ENCODE results near the gene H1-8. TPM values are rescaled to one million over a fixed set of nuclear protein-coding genes. Genes with fewer than 3 reads are reported as not detected.

Gene H1-8
- total and polyA plus RNA-seq, 9 donors, result 0.27 TPM; not detected in 8

DNA sequence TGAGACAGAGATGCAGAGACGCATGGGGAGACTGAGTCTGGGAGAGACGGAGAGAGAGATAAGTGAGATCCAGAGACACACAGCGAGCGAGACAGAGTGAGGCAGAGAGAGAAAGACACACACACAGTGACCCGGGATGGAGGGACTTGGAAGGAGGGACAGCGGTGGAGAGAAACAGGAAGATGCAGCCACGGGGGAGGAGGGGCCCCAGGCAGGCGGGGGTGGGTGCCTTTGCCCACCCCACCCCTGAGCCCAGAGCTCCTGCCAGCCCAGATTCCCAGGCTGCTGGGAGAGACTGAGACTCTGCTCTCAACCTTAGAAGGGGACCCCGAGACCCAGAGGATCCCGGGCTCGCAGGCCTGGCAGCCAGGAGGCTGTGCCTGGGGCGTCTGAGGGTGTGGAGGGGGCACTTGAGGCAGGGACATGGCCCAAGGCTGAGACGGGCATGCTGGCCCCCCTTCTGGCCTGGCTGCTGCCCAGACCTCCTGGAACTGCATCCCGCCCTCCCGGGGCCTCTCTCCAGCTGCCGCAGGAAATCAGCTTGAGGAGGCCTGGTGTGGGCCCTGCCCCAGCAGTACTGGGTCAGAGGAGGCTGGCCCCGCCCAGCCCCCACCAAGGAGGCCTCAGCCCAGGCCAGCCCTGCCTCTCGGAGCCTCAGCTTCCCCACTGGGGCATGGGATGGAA lies 18.1 kb downstream of the H1-8 start:
- WGBS, 3 donors, result 11 to 14% (median 11%) methylated on average over 17 to 18 of the region's 18 CpGs
- H3K4me3 ChIP-seq, result peak overlapping the region; percentile 8
- no peaks in the 10 kb centered on the region for H3K9me3 ChIP-seq
- no peaks in the 10 kb centered on the region for H3K36me3 ChIP-seq
- no peak for TF ChIP-seq EP300 (IDR thresholded peaks at IDR 0.05)
- no peak for TF ChIP-seq POLR2A (IDR thresholded peaks at IDR 0.05)
- TF ChIP-seq, protein P1, sequence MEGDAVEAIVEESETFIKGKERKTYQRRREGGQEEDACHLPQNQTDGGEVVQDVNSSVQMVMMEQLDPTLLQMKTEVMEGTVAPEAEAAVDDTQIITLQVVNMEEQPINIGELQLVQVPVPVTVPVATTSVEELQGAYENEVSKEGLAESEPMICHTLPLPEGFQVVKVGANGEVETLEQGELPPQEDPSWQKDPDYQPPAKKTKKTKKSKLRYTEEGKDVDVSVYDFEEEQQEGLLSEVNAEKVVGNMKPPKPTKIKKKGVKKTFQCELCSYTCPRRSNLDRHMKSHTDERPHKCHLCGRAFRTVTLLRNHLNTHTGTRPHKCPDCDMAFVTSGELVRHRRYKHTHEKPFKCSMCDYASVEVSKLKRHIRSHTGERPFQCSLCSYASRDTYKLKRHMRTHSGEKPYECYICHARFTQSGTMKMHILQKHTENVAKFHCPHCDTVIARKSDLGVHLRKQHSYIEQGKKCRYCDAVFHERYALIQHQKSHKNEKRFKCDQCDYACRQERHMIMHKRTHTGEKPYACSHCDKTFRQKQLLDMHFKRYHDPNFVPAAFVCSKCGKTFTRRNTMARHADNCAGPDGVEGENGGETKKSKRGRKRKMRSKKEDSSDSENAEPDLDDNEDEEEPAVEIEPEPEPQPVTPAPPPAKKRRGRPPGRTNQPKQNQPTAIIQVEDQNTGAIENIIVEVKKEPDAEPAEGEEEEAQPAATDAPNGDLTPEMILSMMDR (IDR thresholded peaks at IDR 0.05), result no peak
- H3K27me3 ChIP-seq, result no peaks in the 10 kb centered on the region
- intact Hi-C loops (cut with DNase I), result loop anchor here in 2 of 4 donors (5.0 to 10.0 kb wide), 3 partner anchors 36 to 69 kb away; no protein-coding TSS in a partner anchor
- DNase-seq, result peak; percentile 91 to 95 (median 92)
- peak overlapping the region; percentile 82 to 92 for H3K27ac ChIP-seq
- peaks cover 15% of the 10 kb centered on the region for H3K4me1 ChIP-seq (ENCODE audit: insufficient read depth)

DNA sequence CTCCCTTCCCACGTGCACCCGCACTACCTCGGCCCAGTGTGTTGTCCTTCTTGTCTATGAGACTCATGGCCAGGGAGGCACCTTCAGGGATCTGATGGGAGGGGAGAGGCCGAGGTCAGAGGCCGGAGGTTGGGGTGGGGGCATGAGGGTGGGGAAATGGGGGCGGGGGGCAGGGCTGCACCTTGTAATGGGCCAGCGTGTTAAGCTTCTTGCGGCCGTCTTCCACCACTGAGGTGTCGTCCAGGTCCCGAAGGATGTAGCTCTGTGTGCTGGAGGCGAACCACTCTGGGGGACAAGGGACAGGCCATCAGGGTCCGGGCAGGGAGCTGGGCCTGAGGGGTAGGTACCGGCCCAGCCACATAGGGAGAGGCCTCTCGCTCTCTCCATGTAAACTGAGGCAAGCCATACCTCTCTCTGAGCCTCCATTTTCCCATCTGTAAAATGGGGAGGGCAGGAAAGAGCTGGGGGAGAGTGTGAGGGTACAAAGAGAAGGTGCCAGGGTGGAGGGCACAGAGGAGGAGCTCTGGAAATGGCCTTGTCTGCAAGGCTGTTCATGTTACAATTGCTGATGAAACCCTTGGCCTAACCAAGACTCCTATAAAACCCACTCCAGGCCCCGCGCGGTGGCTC lies 18.8 kb downstream of the H1-8 start:
- peaks cover 15% of the 10 kb centered on the region for H3K4me1 ChIP-seq (ENCODE audit: insufficient read depth)

DNA sequence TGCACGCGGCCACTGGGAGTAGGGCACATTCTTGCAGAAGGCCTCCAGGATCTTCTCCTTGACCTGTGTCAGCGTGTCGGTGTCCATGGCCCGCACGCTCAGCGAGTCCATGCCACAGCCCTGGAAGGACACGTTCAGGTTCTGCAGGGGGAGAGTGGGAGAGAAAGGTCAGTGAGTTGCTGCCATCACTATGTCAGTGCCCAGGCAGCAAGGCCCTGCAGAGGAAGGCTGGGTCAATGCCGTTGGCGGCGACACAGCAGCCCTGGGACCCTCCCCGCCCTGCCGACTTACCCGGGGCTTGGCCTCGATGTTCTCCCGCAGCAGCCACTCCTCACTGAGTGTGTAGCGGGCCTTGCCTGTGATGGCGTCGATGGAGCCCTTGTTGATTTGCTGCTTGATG lies 19.8 kb downstream of the H1-8 start:
- no peak overlapping the region for H3K27ac ChIP-seq
- H3K36me3 ChIP-seq, result no peaks in the 10 kb centered on the region
- H3K4me3 ChIP-seq, result no peak overlapping the region
- intact Hi-C loops (cut with DNase I), result loop anchor here in 2 of 4 donors (5.0 to 10.0 kb wide), 3 partner anchors 34 to 71 kb away; no protein-coding TSS in a partner anchor
- no peak for DNase-seq
- 88 to 89% (median 88%) methylated on average over 13 to 19 of the region's 19 CpGs for WGBS, 3 donors
- peaks cover 24% of the 10 kb centered on the region for H3K4me1 ChIP-seq (ENCODE audit: insufficient read depth)
- no peaks in the 10 kb centered on the region for H3K9me3 ChIP-seq
- H3K27me3 ChIP-seq, result no peaks in the 10 kb centered on the region
- TF ChIP-seq, protein P1 (IDR thresholded peaks at IDR 0.05), result no peak
- TF ChIP-seq EP300 (IDR thresholded peaks at IDR 0.05), result no peak
- TF ChIP-seq POLR2A (IDR thresholded peaks at IDR 0.05), result no peak

More for the DNA sequence above, 18.8 kb downstream of the H1-8 start:
- 75 to 83% (median 80%) methylated on average over 18 of the region's 18 CpGs for WGBS, 3 donors
- intact Hi-C loops (cut with DNase I), result loop anchor here in 2 of 4 donors (5.0 to 10.0 kb wide), 3 partner anchors 36 to 69 kb away; no protein-coding TSS in a partner anchor
- no peaks in the 10 kb centered on the region for H3K9me3 ChIP-seq
- no peaks in the 10 kb centered on the region for H3K36me3 ChIP-seq
- no peak overlapping the region for H3K4me3 ChIP-seq
- TF ChIP-seq, protein P1 (IDR thresholded peaks at IDR 0.05), result no peak
- no peak for TF ChIP-seq EP300 (IDR thresholded peaks at IDR 0.05)
- no peak for TF ChIP-seq POLR2A (IDR thresholded peaks at IDR 0.05)
- no peak for DNase-seq
- H3K27me3 ChIP-seq, result no peaks in the 10 kb centered on the region
- H3K27ac ChIP-seq, result peak overlapping the region; percentile 82 to 92

DNA sequence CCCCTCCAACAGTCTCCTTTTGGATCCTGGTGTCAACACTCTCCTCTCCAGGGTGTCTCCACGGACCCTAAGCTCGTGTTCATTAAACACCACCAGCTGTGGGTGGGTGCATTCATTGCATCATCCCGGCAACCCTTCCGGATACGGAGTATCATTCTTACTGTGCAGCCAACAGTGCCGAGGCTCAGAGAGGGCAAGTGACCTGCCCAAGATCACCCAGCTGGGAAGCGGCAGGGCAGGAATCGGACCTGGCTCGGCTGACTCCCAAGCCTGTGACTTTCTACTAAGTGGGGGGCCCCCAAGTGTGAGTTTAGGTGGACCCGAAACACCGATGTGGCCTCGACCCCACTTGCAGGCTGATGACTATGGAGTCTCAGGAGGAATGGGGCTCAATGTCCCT lies 20.4 kb downstream of the H1-8 start:
- Histone ChIP-seq H3K36me3 (no peaks in the 10 kb centered on the region), H3K4me1 (ENCODE audit: insufficient read depth) (peaks cover 24% of the 10 kb centered on the region), H3K4me3 (no peak overlapping the region), H3K27me3 (no peaks in the 10 kb centered on the region), H3K27ac (no peak overlapping the region), H3K9me3 (no peaks in the 10 kb centered on the region)
- intact Hi-C loops (cut with DNase I), result loop anchor here in 2 of 4 donors (5.0 to 10.0 kb wide), 3 partner anchors 34 to 71 kb away; no protein-coding TSS in a partner anchor
- 87 to 92% (median 90%) methylated on average over 12 of the region's 12 CpGs for WGBS, 3 donors
- DNase-seq, result no peak
- TF ChIP-seq EP300 (IDR thresholded peaks at IDR 0.05) (no peak), POLR2A (IDR thresholded peaks at IDR 0.05) (no peak)
- TF ChIP-seq, protein P1 (IDR thresholded peaks at IDR 0.05), result no peak
